HepG2 (cell line): ENCODE measurements around the gene CACNA1G.

Source experiments
- JUND ChIP-seq: sonication (generic); formaldehyde crosslinking; IDR thresholded peaks from 2 replicates; pipeline ENCODE4 v1.8.0; 2022; ENCODE audit warnings: mild to moderate bottlenecking, missing genetic modification reagents
- ZNF292 ChIP-seq: sonication (generic); formaldehyde crosslinking; IDR thresholded peaks from 2 replicates; pipeline ENCODE4 v1.8.1; 2022; ENCODE audit warnings: mild to moderate bottlenecking, low read depth, missing genetic modification reagents, borderline replicate concordance
- ZNF691 ChIP-seq: sonication (generic); formaldehyde crosslinking; IDR thresholded peaks from 2 replicates; pipeline ENCODE4 v1.4.0; 2020; ENCODE audit warnings: missing genetic modification reagents, low read depth, mild to moderate bottlenecking, borderline replicate concordance
- TF ChIP-seq, protein P1 (sequence below): sonication (generic); formaldehyde crosslinking; IDR thresholded peaks from 2 replicates; pipeline ENCODE4 v1.4.0; 2020; ENCODE audit warnings: mild to moderate bottlenecking, missing genetic modification reagents

DNA sequence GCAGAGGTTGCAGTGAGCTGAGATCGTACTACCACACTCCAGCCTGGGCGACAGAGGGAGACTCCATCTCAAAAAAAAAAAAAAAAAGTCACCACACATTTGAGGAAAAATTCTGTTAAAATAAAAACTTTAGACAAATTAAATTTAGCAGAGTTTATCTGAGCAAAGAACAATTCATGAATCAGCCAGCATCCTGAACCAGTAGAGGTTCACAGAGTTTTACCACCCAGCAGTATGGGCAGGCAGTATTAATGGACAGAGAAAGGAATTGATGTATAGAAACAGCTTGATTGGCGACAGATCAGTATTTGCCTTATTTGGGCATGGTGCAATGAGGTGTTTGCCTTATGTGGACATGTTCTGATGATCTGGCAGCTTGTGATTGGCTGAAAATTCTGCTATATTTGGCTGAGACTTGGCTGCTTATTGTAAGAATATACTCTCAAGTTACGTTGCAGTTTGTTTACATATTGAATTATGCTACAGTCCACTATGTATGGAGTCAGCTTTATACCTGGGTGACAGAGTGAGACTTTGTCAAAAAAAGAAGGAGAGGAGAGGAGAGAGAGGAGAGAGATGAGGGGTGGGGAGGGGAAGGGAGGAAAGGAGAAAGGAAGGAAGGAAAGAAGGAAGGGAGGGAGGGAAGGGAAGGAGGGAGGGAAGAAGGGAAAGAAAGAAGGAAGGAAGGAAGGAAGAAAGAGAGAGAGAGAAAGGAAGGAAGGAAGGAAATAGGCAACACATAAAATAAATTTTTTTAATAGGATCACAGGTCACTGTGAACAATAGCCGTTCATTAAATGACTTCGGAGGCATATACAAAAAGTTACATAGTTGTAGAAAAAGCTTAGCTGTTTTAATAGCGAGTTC is 88.8 kb downstream of the CACNA1G start:
- TF ChIP-seq ZNF691 (CRISPR knock-in tag) (no peak), ZNF292 (CRISPR knock-in tag) (no peak), JUND (no peak)
- TF ChIP-seq, protein P1, sequence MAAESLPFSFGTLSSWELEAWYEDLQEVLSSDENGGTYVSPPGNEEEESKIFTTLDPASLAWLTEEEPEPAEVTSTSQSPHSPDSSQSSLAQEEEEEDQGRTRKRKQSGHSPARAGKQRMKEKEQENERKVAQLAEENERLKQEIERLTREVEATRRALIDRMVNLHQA (CRISPR knock-in tag), result no peak
